ENCODE measurements around the gene TEX52.
"Not testable (repeated sequence)": the region's sequence is repeated elsewhere in the genome, so short reads cannot be mapped to it uniquely, and the experiment has no call there.

Gene TEX52

DNA sequence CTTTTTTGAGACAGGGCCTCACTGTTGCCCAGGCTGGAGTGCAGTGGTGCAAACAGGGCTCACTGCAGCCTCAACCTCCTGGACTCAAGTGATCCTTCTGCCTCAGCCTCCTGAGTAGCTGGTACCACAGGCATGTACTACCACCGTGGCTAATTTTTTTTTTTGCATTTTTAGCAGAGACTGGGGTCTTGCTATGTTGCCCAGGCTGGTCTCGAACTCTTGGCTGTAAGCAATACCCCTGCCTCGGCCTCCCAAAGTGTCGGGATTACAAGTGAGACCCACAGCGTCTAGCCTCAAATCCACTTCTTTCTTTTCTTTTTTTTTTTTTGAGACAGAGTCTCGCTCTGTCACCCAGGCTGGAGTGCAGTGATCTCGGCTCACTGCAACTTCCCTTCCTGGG is 6.6 kb upstream of the TEX52 start:
- not testable (repeated sequence) for DNase-seq

DNA sequence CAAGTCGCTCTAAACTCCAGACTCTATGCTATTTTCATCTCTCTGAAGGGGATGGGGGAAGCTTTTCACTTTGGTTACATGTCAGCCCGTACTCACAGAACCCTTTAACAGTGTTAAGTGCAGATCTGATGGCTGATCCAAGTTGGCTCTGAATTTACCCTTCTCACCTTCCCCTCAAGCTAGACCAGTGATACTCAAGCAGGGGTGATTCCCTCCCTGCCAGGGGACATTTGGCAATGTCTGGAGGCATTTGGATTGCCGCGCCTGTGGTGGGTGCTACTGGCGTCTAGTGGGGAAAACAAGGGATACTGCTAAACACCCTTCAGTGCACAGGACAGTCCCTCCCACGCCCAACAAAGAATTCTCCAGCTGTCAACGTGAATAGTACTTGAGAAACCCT is 6.0 kb upstream of the TEX52 start:
- DNase-seq: no peak

DNA sequence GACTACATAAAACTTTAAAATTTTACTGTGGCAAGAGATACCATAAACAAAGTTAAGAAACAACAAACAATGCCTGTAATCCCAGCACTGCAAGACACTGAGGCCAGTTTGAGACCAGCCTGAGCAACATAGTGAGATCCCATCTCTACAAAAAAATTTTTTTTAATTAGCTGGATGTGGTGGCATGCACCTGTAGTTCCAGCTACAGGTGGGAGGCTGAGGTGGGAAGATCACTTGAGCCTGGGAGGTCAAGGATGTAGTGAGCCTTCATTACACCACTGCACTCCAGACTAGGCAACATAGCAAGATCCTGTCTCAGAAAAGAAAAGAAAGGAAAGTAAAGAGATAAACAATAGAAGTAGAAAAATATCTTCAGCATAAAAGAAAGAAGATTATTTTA is 3.3 kb upstream of the TEX52 start:
- no peak for DNase-seq

- no peak for DNase-seq
Measured at GRCh38 chr12:2858944-2859421, 2.1 kb upstream of the TEX52 start.

- DNase-seq: no peak
Measured at GRCh38 chr12:2858334-2858733, 1.5 kb upstream of the TEX52 start.

- no peak for DNase-seq
Measured at GRCh38 chr12:2857576-2857975, 737 bp upstream of the TEX52 start.

DNA sequence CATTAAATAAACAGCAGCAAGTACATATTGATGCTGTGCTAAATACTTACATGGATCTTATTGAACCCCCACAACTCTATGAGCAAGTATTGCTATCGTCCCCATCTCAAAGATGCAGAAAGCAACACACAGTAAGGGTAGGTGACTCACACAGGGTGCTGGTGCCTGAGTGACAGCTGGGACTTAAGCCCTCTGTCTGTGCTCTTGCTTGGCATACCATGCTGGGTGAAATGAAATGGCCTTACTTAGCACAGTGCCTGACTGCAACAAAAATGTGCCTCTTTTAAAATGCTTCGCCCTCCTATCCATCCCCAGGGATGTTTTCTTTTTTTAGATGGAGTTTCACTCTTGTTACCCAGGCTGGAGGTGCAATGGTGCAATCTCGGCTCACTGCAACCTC is 788 bp downstream of the TEX52 start:
- DNase-seq: no peak

GRCh38 chr12:2855546-2855945 is 1.3 kb downstream of the TEX52 start:
- no peak for DNase-seq

GRCh38 chr12:2854669-2855453 is 2.0 kb downstream of the TEX52 start:
- no peak for DNase-seq

GRCh38 chr12:2853626-2854025 is 3.2 kb downstream of the TEX52 start:
- peak; percentile 51 for DNase-seq

DNA sequence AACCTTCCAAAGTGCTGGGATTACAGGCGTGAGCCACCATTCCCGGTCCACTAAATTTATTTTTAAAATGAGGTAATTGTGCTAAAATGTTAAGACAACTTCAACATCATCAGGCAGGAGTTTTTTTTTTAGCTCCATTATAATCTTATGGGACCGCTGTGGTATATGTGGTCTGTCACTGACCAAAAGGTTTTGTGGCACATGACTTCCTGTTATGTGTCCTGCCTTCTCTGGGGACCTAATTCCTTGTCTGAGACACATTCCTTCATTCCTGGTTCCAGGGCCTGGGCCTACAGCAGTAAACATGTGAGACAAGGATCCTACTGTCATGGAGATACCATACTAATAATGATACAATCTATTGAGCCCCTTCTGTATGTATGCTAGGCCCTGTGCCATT is 4.9 kb downstream of the TEX52 start:
- DNase-seq: no peak

DNA sequence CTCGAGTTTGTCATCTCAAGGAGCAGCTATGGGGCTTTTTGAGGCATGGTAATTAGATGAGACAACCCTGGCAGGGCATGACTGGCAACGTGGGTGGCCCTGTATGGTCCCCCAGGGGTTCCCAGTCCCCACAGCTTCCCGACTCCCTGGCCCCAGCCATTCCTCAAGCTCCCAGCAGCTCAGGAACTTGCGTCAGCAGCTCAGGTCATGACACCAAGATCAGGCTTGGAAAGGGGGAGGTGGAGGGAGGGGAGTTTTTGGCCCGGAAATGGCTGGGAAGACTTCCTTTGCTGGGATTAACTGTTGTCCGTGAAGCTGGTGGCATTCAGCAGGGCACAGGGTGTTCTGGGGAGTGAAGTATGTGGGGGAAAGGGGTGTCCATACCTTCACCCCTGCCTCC is 11.6 kb downstream of the TEX52 start:
- DNase-seq: no peak

DNA sequence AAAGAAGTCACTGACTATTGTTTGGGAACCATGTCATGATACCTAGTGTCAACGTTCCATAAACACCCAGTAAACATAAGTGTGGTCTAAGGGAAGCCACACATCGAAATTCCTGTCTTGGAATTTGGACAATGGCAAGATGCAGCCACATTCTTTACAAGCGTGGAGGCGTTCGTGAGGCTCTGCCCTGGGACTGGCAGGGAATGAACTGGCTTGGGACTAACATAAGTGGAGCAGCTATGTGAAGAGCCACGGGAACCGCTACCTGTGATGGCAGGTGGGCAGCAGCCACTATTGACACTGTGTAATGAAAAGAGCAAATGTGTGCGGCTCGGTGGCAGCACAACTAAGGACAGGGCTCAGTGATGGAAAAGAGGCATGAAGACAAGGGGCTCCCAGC is 12.1 kb downstream of the TEX52 start:
- no peak for DNase-seq

DNA sequence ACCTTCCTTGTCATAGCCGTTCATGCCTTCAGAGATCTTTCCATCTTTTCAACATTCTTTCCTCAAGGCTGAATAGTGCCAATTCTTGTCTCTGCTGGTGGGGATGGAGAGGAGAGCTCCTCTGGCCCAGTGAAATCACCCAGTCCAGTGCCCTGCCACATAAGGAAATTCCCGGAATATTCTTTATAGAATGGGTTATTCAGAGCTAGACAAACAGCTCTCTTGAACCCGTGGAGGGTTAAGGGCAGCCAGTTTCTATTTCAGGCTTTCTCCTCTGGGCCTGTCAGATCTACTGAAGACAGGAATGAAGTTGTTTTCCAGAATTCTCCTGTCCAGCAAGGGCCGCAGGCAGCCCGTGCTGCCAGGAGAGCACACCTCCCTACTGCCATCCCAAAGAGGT is 13.9 kb downstream of the TEX52 start:
- no peak for DNase-seq

DNA sequence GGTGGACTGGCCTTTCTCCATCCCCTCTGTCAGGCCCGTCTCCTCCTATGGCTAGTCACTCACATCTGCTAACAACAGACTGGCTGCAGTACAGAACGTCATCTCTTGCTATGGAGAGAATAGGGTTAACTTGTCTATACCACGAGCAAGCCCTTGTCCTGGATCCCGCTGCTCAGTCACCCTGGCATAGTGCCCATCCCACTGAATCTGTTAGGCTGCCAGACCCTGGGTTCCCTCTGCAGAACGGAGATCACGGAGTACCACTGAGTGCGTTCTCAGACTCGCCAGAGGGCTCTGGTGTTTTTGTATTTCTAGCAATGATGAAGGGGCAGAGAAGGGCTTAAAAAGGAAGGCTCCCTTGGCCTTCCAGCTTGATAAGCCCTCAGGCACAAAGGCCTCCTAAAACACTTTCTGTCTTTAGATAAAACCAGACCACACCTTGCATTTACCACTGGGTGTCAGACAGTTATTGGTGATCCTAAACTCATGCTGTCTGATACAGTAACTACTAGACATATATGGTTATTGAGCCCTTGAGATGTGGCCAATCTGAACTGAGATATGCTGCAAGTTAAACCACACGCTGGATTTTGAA is 15.7 kb downstream of the TEX52 start:
- no peak for DNase-seq

- DNase-seq: no peak
Measured at GRCh38 chr12:2836574-2836973, 20.3 kb downstream of the TEX52 start.

DNA sequence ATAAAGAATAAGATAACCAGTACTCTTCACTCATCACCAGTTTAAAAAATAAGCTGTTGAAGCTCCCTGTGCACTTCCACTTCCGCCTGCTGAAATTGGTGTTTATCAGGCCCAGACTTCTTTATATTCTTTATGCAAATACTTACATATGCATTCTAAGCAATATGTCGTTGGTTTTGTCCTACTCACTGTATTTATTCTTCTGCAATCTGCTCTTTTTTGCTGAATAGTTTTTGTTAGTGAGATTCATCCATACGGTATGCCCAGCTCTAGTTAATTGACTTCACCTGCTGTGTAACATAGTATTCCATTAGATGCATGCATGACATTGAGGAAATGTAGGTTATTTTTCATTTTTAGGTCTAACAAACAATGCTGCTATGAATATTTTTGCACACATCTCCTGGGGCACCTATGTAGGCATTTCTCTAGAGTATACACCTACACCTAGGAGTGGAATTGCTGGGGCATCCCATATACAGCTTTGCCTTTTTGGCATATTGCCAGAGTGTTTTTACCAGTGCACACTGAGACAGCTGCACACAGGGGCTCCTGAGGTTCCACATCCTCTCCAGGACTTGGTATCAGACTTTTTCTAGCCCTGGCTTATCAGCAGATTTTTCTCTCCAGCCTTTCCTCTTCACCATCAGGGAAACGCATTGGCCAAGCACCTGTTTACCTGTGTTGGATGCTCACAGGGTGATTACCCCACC is 21.0 kb downstream of the TEX52 start:
- DNase-seq: no peak

GRCh38 chr12:2834581-2835491 is 22.0 kb downstream of the TEX52 start, which contains the start of gene NRIP2:
TSS of gene NRIP2 (minus strand) at chr12:2835035. CDS start at chr12:2834983, 52 bp downstream.
- DNase-seq: peak; percentile 17

DNA sequence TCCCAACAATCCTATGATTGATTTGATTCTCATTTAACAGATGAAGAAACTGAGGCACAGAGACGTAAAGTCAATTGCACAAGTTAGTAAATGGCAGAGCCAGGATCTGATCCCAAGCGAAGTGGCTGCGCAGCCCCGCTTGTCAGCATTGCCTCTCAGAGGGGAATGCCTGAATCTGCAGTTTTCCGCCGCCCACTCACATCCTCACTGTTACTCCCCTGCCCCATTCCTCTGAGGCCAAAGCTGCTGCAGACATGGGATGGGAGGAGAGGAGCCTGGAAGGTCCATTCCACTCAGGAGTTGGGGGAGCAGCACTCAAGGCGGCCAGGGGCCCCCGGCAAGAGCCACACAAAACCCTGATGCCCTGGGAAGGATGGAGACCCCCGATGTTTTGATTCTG is 23.0 kb downstream of the TEX52 start:
- DNase-seq: no peak

- no peak for DNase-seq
Measured at GRCh38 chr12:2833327-2833726, 23.5 kb downstream of the TEX52 start.

GRCh38 chr12:2832550-2833127 is 24.2 kb downstream of the TEX52 start:
- DNase-seq: no peak

DNA sequence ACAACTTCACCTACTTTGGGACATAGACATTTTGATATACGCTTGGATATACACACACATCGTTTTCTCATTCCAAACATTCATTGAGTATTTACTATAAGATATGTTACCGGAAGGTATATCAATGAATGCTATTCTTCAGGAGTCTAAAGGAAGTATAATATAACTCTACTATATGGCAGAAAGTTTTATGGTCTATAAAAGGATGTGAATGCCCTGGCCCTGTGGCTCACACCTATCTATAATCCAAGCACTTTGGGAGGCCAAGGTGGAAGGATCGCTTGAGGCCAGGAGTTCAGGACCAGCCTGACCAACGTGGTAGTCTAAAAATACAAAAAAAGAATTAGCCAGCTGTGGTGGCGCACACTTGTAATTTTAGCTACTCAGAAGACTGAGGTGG is 27.6 kb downstream of the TEX52 start:
- DNase-seq: no peak
